Epithelial cell of proximal tubule (primary cell): Measurements from ENCODE around the gene STPG1. TPM values are rescaled to one million over a fixed set of nuclear protein-coding genes. Genes with fewer than 3 reads are reported as not detected.

ENCODE experiments used
- DNase-seq: peaks from one replicate; pipeline ENCODE4 v3.0.0-alpha.2; 2011; ENCODE audit warnings: low read depth
- H3K4me3 ChIP-seq: 2 replicates; pipeline ENCODE4 v1.5.1; 2011; ENCODE audit warnings: low read depth, mild to moderate bottlenecking, low read length
- CTCF ChIP-seq: conservative IDR thresholded peaks from 2 replicates; pipeline ENCODE4 v1.5.1; 2012; ENCODE audit warnings: low read depth, mild to moderate bottlenecking, low read length
- total RNA-seq: library from RNA; depleted of rRNA; stranded (reverse); fragments of >200 nt; gene quantifications from 2 replicates; pipeline ENCODE4 v1.2.3, GENCODE V29; 2015

The STPG1 gene
- total RNA-seq, 1 donor from 2014 or later: 11.5 TPM

DNA sequence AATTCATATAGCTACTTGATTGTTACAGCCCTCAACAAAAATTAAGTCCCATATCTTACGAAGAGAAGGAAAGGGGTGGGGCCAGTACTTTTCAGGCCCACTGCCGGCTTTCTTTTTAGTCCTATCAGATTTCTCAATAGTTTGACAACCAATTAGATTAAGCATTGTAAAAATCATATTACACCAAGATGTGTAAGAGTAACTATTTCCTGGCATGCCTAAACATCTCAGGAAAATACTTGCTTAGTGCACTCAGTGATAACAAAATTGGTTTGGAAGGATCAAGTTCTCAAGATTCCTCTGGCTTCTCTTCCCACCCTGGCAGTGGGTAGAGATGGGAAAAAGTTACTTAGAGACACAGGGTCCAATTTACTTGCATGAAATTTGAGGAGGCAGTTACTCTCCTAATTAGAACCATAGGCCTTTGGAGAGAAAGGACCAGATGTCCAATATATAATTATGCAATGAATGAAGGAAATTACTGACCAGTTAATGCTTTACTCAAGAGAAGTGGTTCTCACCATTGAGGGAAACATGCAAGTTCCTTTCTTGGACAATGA, 30.1 kb downstream of the STPG1 start:
- no peak for TF ChIP-seq CTCF
- DNase-seq: no peak
- H3K4me3 ChIP-seq: no peak overlapping the region

DNA sequence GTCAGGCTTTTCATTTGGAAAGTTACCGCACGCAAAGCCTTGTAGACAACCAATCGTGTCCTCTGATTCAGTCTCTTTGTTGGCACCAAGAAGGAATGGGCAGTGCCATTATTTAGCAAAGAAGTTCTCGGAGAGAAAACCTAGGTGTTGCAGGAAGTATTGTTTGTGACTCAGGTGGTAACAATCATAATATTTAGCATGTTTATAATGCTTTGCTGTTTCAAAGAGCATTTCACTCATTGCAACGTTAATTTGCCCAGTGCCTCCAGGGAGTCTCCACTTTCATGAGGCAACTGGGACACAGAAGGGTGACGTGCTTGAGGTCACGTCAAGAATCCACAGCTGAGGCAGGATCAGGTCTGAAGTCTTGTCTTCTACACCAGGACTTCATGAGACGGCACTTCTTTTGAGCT, 31.4 kb downstream of the STPG1 start:
- no peak for DNase-seq
- no peak overlapping the region for H3K4me3 ChIP-seq
- no peak for TF ChIP-seq CTCF

DNA sequence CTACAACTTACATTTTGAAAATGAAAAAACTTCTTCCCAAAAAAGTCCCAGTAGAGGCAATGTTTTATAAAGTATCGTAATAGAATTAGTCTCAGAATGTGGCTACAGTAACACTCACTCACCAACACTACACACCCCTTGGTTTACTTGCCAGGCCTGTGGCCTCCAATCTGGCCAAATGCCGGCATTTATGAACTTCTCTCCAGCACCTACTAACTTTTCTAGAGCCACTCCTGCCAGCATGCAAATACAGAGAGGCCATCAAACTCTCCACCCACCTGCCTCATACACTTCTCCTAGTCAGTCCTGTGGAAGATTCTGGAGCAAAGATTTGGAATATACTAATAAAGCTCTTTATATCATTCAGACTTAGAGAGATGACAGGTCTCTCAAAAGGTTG, 32.3 kb downstream of the STPG1 start:
- no peak overlapping the region for H3K4me3 ChIP-seq
- no peak for TF ChIP-seq CTCF
- DNase-seq: no peak

DNA sequence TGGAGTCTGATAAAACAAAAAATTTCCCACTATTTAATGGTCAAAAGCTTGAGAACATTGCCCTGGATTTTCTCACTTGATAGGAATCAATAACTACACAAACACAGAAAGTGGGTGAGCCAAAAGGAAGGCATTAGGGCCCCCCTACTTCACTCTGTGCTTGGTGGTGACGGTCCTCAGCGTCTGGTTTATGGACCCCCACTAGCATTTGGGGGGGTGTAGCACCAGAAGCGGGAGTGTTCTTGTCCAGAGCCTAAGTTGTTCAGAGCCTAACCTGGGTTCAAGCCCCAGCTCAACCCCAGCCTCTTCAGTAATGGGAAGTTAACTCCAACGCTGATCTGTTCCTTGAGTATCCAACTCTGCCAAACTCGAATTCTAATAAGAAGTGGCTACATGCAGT, 33.1 kb downstream of the STPG1 start:
- no peak for TF ChIP-seq CTCF
- H3K4me3 ChIP-seq: no peak overlapping the region
- no peak for DNase-seq

DNA sequence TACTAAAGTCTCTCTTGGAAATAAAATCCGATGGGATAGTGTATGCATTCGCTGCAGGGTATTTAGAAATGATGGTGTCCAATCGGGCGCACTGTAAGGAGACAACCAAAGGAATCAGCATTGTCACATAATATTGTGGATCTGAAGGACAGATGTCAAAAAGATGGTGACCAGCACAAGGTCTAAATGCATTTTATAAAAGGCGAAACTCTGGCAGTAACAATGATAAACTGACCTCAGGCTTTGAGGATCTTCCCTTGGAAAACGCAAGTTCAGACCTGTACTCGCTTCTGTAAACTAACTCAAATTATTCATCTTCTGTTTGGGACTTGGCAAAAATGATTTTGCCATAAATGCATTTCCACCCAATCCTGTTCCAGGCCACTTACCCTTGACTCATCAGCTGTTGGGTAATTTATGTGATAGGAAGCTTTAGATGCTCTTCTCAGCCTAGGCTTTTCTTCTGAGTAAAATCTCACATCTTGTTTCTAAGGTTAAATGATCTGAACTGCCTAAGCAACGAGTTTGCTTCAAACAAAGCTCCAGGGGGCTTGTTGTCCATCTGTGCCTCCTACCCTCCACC, 33.8 kb downstream of the STPG1 start:
- no peak overlapping the region for H3K4me3 ChIP-seq
- DNase-seq: no peak
- no peak for TF ChIP-seq CTCF

GRCh38 chr1:24374891-24375786, 38.4 kb downstream of the STPG1 start:
- no peak for TF ChIP-seq CTCF
- DNase-seq: no peak
- no peak overlapping the region for H3K4me3 ChIP-seq
